Measurements from ENCODE around the gene DCC.

Gene DCC

GRCh38 chr18:52588931-52589330 is 248.9 kb downstream of the DCC start:
- DNase-seq (ENCODE audit: low read depth, low spot score), result no peak

GRCh38 chr18:52596748-52597435 is 256.9 kb downstream of the DCC start:
- DNase-seq (ENCODE audit: low read depth, low spot score), result no peak

GRCh38 chr18:52598921-52599320 is 258.9 kb downstream of the DCC start:
- DNase-seq (ENCODE audit: low read depth, low spot score), result no peak

- DNase-seq (ENCODE audit: low read depth, low spot score), result no peak
These were observed 262.8 kb downstream of the DCC start for GRCh38 chr18:52602820-52603219.

- no peak for DNase-seq (ENCODE audit: low read depth, low spot score)
These were observed 265.3 kb downstream of the DCC start for GRCh38 chr18:52605345-52605744.

DNA sequence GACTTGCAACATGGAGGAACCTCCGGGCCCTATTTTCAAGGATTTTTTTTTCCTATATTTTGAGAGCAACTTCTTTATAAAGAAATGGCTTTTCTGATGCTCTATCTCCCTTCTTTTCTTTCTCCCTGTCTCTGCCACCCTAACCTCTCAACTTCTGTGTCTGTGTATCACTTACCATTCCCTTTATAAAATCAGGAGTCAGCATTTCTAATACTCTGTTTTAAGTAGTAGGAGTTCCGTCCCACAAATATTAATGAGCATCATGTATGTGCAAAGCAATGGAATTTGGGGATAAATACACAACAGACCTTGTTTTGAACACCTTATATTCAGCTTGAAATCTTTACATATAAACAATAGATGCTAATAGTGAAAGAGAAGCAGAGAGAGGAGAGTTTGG is 268.0 kb downstream of the DCC start:
- DNase-seq (ENCODE audit: low read depth, low spot score), result no peak

GRCh38 chr18:52610451-52611115 is 270.6 kb downstream of the DCC start:
- DNase-seq (ENCODE audit: low read depth, low spot score), result no peak

DNA sequence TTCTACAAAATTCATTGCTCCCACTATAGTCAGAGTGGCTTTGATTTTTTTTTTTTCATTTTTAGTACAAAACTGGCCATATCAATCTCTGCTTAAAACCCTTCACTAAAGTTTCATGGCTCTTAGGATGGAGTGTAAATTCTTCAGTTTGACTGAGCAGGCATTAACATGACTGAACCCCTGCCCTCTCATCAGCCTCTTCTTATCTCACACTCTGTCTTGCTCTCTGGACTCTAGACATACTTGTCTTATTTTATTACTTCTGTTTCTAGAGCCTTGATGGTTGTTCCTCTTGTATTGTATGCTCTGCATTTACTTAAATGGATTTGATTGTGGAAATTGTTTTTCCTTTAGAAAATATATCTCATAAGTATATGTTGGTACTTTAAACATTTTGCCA is 272.4 kb downstream of the DCC start:
- no peak for DNase-seq (ENCODE audit: low read depth, low spot score)

DNA sequence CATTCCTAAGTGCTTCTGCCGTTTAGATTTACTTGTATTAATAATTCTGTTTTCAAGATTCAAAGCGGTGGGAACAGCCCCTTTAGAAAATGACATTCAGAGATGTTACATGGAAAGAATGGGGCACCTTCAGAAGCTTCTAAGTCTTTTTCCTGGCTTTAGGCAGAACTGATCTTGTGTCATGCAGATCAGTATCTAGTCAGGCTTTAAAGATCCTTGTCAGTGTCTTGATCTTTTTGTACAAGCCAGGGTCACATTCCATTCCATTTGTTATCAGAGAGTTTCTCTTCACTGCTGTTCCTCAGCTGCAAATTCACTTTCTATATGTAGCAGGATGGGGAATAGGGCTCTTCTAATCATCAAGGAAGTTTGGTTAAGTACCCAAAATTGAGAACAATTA is 275.3 kb downstream of the DCC start:
- DNase-seq (ENCODE audit: low read depth, low spot score), result no peak

- no peak for DNase-seq (ENCODE audit: low read depth, low spot score)
These were observed 275.9 kb downstream of the DCC start for GRCh38 chr18:52615943-52616342.

- DNase-seq (ENCODE audit: low read depth, low spot score), result no peak
These were observed 277.9 kb downstream of the DCC start for GRCh38 chr18:52617931-52618330.

- DNase-seq (ENCODE audit: low read depth, low spot score), result no peak
These were observed 281.0 kb downstream of the DCC start for GRCh38 chr18:52620926-52621439.

- DNase-seq (ENCODE audit: low read depth, low spot score), result no peak
These were observed 284.7 kb downstream of the DCC start for GRCh38 chr18:52624702-52625101.

GRCh38 chr18:52636536-52636935 is 296.5 kb downstream of the DCC start:
- no peak for DNase-seq (ENCODE audit: low read depth, low spot score)

DNA sequence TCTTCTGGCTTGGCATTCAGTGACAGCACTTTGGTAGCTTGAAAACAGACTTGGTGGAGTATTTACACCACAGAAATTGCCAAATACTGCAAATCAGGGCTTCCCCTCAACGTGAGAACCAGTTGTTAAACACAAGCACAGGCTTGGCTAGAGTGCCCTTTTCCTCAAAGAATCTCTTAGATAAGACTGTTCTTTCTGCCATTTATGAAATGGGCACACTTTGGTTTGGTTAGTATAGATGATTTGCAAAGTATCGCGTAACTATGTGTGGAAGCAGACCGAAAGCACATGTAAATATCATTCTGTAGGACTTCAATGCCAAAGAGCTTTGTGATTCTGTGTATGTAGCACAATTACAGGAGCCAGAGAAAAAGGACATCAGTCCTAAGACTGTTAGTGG is 308.2 kb downstream of the DCC start:
- no peak for DNase-seq (ENCODE audit: low read depth, low spot score)

DNA sequence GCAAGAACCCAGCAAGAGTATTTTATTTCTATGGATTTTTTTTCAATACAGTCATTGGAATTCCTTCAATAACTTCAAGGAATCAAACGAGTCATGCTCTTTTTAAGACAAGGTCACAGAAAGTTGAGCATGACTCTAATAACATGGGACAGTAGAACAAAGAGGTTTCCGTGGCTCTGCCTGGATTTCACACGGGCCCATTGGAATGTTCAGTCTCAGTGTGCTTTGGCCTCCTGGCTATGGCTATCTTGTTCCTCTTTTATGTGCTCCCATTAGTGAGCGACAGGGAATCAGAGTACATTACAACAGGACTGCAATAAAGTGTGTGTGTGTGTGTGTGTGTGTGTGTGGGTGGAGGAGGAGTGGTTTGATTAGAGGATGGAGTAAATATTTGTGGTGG is 312.4 kb downstream of the DCC start:
- no peak for DNase-seq (ENCODE audit: low read depth, low spot score)

GRCh38 chr18:52657043-52657805 is 317.2 kb downstream of the DCC start:
- DNase-seq (ENCODE audit: low read depth, low spot score), result no peak

- no peak for DNase-seq (ENCODE audit: low read depth, low spot score)
These were observed 327.6 kb downstream of the DCC start for GRCh38 chr18:52667463-52668065.

- no peak for DNase-seq (ENCODE audit: low read depth, low spot score)
These were observed 330.9 kb downstream of the DCC start for GRCh38 chr18:52670896-52671295.

DNA sequence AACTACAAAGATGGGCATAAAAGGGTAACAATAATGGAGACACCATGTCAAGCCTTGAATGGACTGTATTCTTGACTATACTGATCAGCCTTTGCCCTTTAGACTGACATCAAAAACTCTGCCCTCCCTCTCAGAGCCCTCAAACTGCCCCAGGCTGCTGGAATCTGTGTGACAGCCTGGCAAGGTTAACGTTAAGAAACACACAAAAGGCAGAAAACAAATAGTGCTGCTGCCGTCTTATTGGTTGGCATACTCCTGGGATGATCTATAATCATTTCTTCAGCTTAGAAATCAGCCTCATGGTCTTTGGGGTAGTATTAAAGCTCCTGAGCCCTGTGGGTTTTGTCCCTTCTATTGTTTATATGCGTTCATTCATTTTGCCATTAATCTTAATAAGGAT is 338.0 kb downstream of the DCC start:
- no peak for DNase-seq (ENCODE audit: low read depth, low spot score)

GRCh38 chr18:52678551-52678950 is 338.6 kb downstream of the DCC start:
- no peak for DNase-seq (ENCODE audit: low read depth, low spot score)

DNA sequence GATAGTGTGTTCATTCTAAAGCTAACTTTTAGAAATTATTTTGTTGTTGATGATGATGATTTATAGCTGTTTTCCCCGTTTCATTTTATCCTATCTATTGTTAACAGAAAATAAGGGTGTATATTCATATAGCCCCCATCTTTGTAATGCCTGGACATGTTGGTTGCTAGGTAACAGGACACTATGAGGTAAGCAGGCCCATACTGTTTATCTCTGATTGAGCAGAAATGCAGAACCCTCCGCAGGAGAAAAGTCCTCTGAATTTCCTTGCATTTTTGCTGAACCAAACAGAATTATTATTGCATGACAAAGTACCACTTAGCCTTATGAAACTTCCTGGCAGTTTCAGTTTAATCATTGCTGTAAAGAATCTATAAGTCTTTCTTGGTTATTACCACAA is 339.4 kb downstream of the DCC start:
- DNase-seq (ENCODE audit: low read depth, low spot score), result no peak
